Measurements from ENCODE around the gene DDX41. TPM values are rescaled to one million over a fixed set of nuclear protein-coding genes. Genes with fewer than 3 reads are reported as not detected.
A peak's percentile ranks its signal among the peaks of the same experiment; 100 is the strongest.

DDX41 gene
- total RNA-seq, 1 experiment from 2014 or later = 133 TPM

DNA sequence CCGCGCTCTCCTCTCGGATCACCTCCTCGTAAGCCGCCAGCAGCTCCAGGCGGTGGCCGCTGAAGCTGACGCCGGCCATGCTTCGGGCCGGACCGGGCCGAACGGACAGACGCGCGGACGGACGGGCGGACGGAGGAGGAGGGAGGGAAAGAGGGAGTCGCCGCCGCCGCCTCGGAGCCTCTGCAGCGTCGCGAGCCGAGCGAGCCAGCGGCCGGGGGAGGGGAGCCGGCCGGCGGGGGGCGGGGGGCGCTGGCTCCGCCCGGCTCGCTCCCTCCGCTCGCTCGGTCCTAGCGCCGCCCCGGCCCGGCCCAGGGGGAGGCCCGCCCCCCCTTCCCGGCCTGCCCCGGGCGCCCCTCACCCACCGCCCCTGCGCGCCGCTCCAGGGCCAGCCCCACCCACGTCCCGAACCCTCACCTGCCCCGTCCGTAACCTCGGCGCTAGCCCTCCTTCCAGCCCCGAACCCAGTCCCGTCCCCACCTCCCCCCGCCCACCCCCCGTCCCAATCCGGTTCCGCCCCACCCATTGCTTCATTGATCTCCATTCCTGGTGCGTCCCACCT, 43.2 kb downstream of the DDX41 start, which contains the start of gene DBN1:
DBN1 (minus strand) TSS at position 192 of the 559 bp plus-strand sequence; CDS start at position 79, 113 bp downstream.
- H3K23ac ChIP-seq (ENCODE audit: insufficient read length, low read depth, low read length) = no peak within 1 kb of the TSS

More for the DNA sequence above, 43.2 kb downstream of the DDX41 start, which contains the start of gene DBN1:
- H4K91ac ChIP-seq (ENCODE audit: insufficient read length, low read depth, low read length) = peak within 1 kb of the TSS; percentile 18
- Mint-ChIP-seq H3K4me3 (peak within 1 kb of the TSS; percentile 83 to 89), H3K4me1 (peaks cover 44 to 69% of the 10 kb centered on the region in 2 experiments), H3K36me3 (ENCODE audit: insufficient read depth in 1 of 3, low read depth in 3 of 3) (peaks cover 20 to 35% (median 34%) of the 10 kb centered on the region in 3 experiments), H3K9me3 (no peaks in the 10 kb centered on the region), H3K27me3 (ENCODE audit: low read depth) (no peaks in the 10 kb centered on the region; the same call in 1 of the 2 replicates), H3K27ac (peak within 1 kb of the TSS; percentile 70 to 92 (median 89); a peak in 6 of 7 replicates)
- H2BK12ac ChIP-seq (ENCODE audit: insufficient read length, low read depth, low read length) = no peak within 1 kb of the TSS
- peaks cover 24% of the 10 kb centered on the region; the same call in 1 of the 2 replicates for H3K4me1 ChIP-seq (ENCODE audit: insufficient read depth, low read length)
- H3K4me2 ChIP-seq (ENCODE audit: insufficient read depth, insufficient read length, low read length) = peak within 1 kb of the TSS; percentile 61
- H3K14ac ChIP-seq (ENCODE audit: insufficient read depth, low read length) = peak within 1 kb of the TSS; percentile 97
- no peaks in the 10 kb centered on the region for H3K27me3 ChIP-seq (ENCODE audit: insufficient read depth, low read length)
- H2BK5ac ChIP-seq (ENCODE audit: insufficient read length, low read length) = no peak within 1 kb of the TSS
- no peak within 1 kb of the TSS for H2AFZ ChIP-seq (ENCODE audit: low read length)
- peaks cover 26% of the 10 kb centered on the region; the same call in 1 of the 2 replicates for H3K79me2 ChIP-seq (ENCODE audit: insufficient read depth, low read length)
- H2BK20ac ChIP-seq (ENCODE audit: low read depth, low read length, poor library complexity, severe bottlenecking) = no peak within 1 kb of the TSS
- H4K8ac ChIP-seq (replicated peaks; ENCODE audit: insufficient read length, low read depth, low read length) = no peak within 1 kb of the TSS
- H4K5ac ChIP-seq (ENCODE audit: insufficient read length, low read depth, low read length) = no peak within 1 kb of the TSS
- no peak within 1 kb of the TSS for H2BK15ac ChIP-seq (ENCODE audit: low read depth, low read length)
- no peak within 1 kb of the TSS for H2AK5ac ChIP-seq (ENCODE audit: insufficient read length, low read length)
- H3K23me2 ChIP-seq (ENCODE audit: insufficient read length, low read depth, low read length, poor library complexity, severe bottlenecking) = peaks cover 4% of the 10 kb centered on the region
- H3K56ac ChIP-seq (ENCODE audit: insufficient read length, low read depth, low read length) = no peak within 1 kb of the TSS
- H3K4ac ChIP-seq (ENCODE audit: low read depth, low read length) = peak within 1 kb of the TSS; percentile 8; the same call in 1 of the 2 replicates
- H3K27ac ChIP-seq (ENCODE audit: insufficient read length, low read depth, low read length) = no peak within 1 kb of the TSS
- H3T11ph ChIP-seq (ENCODE audit: low read length) = no peak within 1 kb of the TSS
- no peaks in the 10 kb centered on the region for H4K20me1 ChIP-seq (ENCODE audit: control insufficient read depth, insufficient read depth, insufficient read length)
- peak within 1 kb of the TSS; percentile 95 for H3K18ac ChIP-seq (ENCODE audit: insufficient read length, low read depth, low read length)
- TF ChIP-seq, protein P1, sequence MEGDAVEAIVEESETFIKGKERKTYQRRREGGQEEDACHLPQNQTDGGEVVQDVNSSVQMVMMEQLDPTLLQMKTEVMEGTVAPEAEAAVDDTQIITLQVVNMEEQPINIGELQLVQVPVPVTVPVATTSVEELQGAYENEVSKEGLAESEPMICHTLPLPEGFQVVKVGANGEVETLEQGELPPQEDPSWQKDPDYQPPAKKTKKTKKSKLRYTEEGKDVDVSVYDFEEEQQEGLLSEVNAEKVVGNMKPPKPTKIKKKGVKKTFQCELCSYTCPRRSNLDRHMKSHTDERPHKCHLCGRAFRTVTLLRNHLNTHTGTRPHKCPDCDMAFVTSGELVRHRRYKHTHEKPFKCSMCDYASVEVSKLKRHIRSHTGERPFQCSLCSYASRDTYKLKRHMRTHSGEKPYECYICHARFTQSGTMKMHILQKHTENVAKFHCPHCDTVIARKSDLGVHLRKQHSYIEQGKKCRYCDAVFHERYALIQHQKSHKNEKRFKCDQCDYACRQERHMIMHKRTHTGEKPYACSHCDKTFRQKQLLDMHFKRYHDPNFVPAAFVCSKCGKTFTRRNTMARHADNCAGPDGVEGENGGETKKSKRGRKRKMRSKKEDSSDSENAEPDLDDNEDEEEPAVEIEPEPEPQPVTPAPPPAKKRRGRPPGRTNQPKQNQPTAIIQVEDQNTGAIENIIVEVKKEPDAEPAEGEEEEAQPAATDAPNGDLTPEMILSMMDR (conservative IDR thresholded peaks at IDR 0.05) = no peak
- no peaks in the 10 kb centered on the region for H3K9me3 ChIP-seq (ENCODE audit: control insufficient read depth, low read depth, low read length)
- peak; percentile 71 for DNase-seq
- H3K79me1 ChIP-seq (ENCODE audit: insufficient read depth, low read depth, low read length, poor library complexity, severe bottlenecking) = peaks cover 10% of the 10 kb centered on the region
- H2BK120ac ChIP-seq (ENCODE audit: low read depth, low read length, poor library complexity, severe bottlenecking) = no peak within 1 kb of the TSS
- no CpG with 5 or more reads among the region's 69 CpGs for WGBS (ENCODE audit: extremely low coverage, insufficient read length, low lambda C conversion rate)
- H3K9ac ChIP-seq (ENCODE audit: extremely low read depth, insufficient read length, low read length) = peak within 1 kb of the TSS; percentile 85

Measured in H9 (cell line).